ENCODE data around the gene TPBG. TPM values are rescaled to one million over a fixed set of nuclear protein-coding genes. Genes with fewer than 3 reads are reported as not detected.

Gene TPBG
- total RNA-seq, 6 donors from 2014 or later, result 7.7 to 28.3 (median 13.5) TPM

DNA sequence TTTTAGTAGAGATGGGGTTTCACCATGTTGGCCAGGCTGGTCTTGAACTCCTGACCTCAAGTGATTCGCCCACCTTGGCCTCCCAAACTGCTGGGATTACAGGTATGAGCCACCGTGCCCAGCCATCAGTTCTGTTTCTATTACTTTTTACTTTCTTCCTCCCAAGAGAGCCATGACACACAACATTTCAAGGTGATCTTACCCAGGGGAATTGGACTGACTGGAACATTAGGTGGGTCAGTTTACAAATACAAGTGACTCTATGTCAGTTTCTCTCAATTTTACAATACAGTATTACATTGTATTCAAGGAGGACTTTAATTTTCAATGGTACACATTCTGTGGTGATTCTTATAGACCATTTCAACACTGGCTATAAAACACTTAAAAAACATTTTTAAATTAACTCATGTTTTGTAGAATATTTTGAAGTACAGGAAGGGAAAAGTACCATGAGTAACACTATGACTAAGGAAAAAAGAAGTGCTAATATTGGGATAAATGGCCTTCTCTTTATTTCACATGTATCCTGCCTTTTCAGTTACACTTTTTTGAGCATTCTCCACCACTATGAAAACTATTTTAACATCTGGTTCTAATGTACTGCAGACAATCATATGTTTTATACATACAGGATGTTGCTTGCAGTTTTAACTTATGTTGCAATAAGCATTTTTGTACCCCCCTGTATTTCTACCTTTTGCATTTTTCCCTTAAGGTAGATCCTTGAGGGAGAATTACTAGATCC lies 8.4 kb downstream of the TPBG start:
- Histone ChIP-seq H3K27me3 (no peaks in the 10 kb centered on the region), H3K4me3 (no peak overlapping the region), H3K36me3 (no peaks in the 10 kb centered on the region), H3K27ac (no peak overlapping the region), H3K4me1 (no peaks in the 10 kb centered on the region), H3K9me3 (no peaks in the 10 kb centered on the region)
- 85 to 95% methylated on average over 2 of the region's 2 CpGs for WGBS, 2 donors
- no peak for ATAC-seq (ENCODE audit: low FRiP score in 2 of 2)
- TF ChIP-seq, protein P1, sequence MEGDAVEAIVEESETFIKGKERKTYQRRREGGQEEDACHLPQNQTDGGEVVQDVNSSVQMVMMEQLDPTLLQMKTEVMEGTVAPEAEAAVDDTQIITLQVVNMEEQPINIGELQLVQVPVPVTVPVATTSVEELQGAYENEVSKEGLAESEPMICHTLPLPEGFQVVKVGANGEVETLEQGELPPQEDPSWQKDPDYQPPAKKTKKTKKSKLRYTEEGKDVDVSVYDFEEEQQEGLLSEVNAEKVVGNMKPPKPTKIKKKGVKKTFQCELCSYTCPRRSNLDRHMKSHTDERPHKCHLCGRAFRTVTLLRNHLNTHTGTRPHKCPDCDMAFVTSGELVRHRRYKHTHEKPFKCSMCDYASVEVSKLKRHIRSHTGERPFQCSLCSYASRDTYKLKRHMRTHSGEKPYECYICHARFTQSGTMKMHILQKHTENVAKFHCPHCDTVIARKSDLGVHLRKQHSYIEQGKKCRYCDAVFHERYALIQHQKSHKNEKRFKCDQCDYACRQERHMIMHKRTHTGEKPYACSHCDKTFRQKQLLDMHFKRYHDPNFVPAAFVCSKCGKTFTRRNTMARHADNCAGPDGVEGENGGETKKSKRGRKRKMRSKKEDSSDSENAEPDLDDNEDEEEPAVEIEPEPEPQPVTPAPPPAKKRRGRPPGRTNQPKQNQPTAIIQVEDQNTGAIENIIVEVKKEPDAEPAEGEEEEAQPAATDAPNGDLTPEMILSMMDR (IDR thresholded peaks at IDR 0.05), result no peak
- TF ChIP-seq EP300 (IDR thresholded peaks at IDR 0.05) (no peak), POLR2A (IDR thresholded peaks at IDR 0.05) (no peak), POLR2AphosphoS5 (IDR thresholded peaks at IDR 0.05) (no peak)
- no peak for DNase-seq

- no peak for DNase-seq
- WGBS, 2 donors, result 88 to 91% methylated on average over 3 of the region's 3 CpGs
- Histone ChIP-seq H3K36me3 (no peaks in the 10 kb centered on the region), H3K4me3 (no peak overlapping the region), H3K4me1 (no peaks in the 10 kb centered on the region), H3K27ac (no peak overlapping the region), H3K27me3 (no peaks in the 10 kb centered on the region), H3K9me3 (no peaks in the 10 kb centered on the region)
- ATAC-seq (ENCODE audit: low FRiP score in 2 of 2), result no peak
- TF ChIP-seq POLR2AphosphoS5 (IDR thresholded peaks at IDR 0.05) (no peak), POLR2A (IDR thresholded peaks at IDR 0.05) (no peak), EP300 (IDR thresholded peaks at IDR 0.05) (no peak)
- TF ChIP-seq, protein P1 (IDR thresholded peaks at IDR 0.05), result no peak
These were observed 9.0 kb downstream of the TPBG start for GRCh38 chr6:82372656-82373055.

DNA sequence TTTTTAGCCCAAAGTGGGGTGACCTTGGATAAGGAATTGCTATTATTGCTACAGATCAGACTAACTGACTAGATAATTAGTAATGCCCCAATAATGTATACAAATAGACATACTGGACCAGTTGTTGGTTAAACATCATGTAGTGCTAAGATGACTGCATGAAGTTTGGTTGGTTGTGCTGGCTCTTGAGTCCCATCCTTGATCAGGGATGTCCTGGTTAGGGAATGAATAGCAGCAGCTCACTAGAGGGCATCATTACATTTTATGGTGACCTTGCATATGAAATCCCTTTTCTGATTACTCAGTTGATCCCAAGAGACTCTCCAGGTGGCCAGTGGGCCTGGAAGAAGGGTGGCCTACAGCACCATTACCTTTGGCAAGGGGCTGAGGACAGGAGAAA lies 10.9 kb downstream of the TPBG start:
- no peaks in the 10 kb centered on the region for H3K9me3 ChIP-seq
- TF ChIP-seq EP300 (IDR thresholded peaks at IDR 0.05) (no peak), POLR2A (IDR thresholded peaks at IDR 0.05) (no peak), POLR2AphosphoS5 (IDR thresholded peaks at IDR 0.05) (no peak)
- TF ChIP-seq, protein P1 (IDR thresholded peaks at IDR 0.05), result no peak
- no peak overlapping the region for H3K27ac ChIP-seq
- no peak for DNase-seq
- H3K4me3 ChIP-seq, result no peak overlapping the region
- no peaks in the 10 kb centered on the region for H3K36me3 ChIP-seq
- H3K27me3 ChIP-seq, result no peaks in the 10 kb centered on the region
- H3K4me1 ChIP-seq, result no peaks in the 10 kb centered on the region
- no peak for ATAC-seq (ENCODE audit: low FRiP score in 2 of 2)

- no peaks in the 10 kb centered on the region for H3K36me3 ChIP-seq
- H3K27ac ChIP-seq, result no peak overlapping the region
- no peak for DNase-seq
- TF ChIP-seq POLR2AphosphoS5 (IDR thresholded peaks at IDR 0.05) (no peak), EP300 (IDR thresholded peaks at IDR 0.05) (no peak), POLR2A (IDR thresholded peaks at IDR 0.05) (no peak)
- TF ChIP-seq, protein P1 (IDR thresholded peaks at IDR 0.05), result no peak
- H3K27me3 ChIP-seq, result no peaks in the 10 kb centered on the region
- H3K9me3 ChIP-seq, result no peaks in the 10 kb centered on the region
- no peak for ATAC-seq (ENCODE audit: low FRiP score in 2 of 2)
- H3K4me1 ChIP-seq, result no peaks in the 10 kb centered on the region
- H3K4me3 ChIP-seq, result no peak overlapping the region
These were observed 13.0 kb downstream of the TPBG start for GRCh38 chr6:82376636-82377035.

DNA sequence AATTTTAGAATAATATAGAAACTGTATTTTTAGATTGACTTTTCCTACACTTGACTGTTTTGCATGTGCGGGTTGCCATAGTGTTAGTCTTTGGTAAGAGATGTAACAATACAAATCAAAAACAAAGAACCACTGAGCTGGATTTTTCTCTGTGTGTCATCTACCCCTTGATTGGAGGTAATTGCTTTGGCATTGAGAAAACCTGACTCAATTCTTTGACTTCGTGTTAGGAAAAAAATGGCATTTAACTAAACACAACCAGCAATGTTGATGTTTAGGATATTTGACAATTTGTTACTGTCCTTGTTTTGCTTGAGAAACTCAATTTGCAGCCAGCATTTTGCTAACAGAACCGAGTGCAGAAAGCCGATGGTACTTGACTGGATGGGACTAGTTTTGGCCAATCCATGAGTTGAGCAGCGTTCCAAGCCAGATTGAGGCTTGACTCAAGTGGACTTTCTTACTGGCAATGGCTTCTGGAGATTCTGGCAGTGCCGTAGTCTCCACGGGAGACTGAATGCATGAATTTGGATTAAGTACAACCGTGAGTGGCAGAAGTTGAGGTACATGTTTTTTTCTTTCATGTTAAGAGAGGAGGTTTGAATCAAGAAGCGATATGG lies 17.1 kb downstream of the TPBG start:
- ATAC-seq (ENCODE audit: low FRiP score in 2 of 2) (no peak), DNase-seq (no peak)
- no peaks in the 10 kb centered on the region for H3K27me3 ChIP-seq
- TF ChIP-seq, protein P1 (IDR thresholded peaks at IDR 0.05), result no peak
- TF ChIP-seq POLR2AphosphoS5 (IDR thresholded peaks at IDR 0.05) (no peak), EP300 (IDR thresholded peaks at IDR 0.05) (no peak), POLR2A (IDR thresholded peaks at IDR 0.05) (no peak)
- no peaks in the 10 kb centered on the region for H3K36me3 ChIP-seq
- H3K4me1 ChIP-seq, result no peaks in the 10 kb centered on the region
- no peaks in the 10 kb centered on the region for H3K9me3 ChIP-seq
- H3K27ac ChIP-seq, result no peak overlapping the region
- 89 to 90% methylated on average over 9 of the region's 9 CpGs for whole genome bisulfite sequencing, 2 donors
- no peak overlapping the region for H3K4me3 ChIP-seq

All from upper lobe of left lung (tissue), 6 donors.